HUDEP-2 (cell line): ENCODE results near the gene SLC6A18.

Experiments
- DNase-seq, 76 experiments: peaks; one replicate each; lab custom pipeline; 2025; ENCODE audit not compliant: unreplicated experiment in 76 of 76; lab: John Stamatoyannopoulos, UW

The SLC6A18 gene

DNA sequence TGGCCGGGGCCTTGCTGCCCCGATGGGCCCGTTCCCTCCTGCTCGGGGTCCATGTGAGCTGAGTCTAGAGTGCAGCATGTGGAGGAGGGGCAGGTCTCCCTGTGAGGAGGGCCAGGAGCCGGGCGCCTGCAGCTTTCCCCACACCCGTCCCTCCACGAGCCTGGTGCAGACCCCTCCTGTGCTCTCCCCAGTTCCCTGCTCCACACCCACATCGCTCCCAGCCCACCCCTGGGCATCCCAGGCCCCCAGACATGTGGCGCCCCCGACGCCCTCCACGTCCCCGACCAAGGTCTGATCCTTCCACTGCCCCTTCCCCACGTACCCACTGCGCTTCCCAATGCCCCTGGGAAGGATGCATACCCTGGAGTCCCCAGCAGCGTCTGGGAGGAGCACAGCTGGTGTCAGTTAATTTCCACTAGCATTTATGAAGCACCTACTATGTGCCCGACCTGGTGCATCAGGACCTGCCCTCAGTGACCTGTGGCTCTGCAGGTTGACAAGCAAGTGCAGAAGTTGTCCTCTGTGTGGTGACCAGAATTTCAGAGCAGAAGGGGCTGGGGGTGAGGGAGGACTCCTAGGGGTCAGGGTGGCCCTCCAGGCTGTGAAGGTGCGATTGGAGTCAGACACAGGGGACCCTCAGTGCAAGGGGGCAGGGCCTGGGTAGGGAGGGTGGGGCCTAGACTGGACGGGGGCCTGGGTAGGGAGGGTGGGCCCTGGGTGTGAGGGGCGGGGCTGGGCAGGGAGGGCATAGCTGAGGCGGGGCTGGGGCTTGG is 10.8 kb upstream of the SLC6A18 start:
- no peak for DNase-seq

DNA sequence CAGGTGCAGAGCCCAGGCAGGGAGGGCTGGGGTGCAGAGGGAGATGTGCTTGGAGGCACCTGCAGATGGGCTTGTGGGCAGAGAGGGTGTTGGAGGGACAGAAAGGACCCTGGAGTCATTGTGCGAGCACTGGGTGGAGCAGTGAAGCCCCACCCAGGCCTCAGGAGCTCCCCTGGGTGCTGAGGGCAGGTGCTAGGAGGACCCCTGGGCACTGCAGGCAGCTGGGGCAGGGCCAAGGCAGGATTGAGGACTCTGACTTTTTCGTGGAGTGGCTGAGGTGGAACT is 10.3 kb upstream of the SLC6A18 start:
- DNase-seq = no peak

DNA sequence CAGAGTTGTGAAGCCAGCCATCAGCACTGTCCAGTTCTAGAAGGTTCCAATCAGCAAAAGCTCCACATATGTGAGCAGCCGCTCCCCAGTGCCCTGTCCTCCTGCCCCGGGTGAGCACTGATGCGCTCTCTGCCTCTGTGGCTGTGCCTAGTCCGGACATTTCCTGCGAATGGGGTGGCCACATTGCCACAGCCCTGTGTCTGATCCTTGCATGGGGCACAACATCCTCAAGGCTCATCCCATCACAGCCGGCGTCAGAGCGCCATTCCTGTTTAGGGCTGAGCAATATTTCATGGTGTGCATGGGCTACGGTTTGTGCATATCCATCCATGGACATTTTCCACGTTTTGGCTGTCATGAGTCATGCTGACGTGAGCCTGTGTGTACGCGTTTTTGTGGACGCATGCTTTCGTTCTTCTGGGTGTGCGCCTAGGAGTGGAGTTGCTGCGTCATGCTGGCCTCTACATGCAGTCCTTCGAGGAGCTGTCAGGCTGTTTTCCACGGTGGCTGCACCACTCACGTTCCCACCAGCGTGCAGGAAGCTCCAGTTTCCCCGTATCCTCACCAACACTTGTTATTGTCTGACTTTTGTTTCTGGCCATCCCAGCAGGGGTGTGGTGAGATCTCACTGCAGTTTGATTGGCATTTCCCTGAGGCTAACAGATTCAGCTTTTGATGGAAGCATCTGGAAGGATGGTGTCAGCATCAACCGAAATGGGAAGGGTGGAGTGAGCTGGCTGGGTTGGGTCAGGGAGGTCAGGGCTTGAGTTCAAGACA is 9.7 kb upstream of the SLC6A18 start:
- no peak for DNase-seq

DNA sequence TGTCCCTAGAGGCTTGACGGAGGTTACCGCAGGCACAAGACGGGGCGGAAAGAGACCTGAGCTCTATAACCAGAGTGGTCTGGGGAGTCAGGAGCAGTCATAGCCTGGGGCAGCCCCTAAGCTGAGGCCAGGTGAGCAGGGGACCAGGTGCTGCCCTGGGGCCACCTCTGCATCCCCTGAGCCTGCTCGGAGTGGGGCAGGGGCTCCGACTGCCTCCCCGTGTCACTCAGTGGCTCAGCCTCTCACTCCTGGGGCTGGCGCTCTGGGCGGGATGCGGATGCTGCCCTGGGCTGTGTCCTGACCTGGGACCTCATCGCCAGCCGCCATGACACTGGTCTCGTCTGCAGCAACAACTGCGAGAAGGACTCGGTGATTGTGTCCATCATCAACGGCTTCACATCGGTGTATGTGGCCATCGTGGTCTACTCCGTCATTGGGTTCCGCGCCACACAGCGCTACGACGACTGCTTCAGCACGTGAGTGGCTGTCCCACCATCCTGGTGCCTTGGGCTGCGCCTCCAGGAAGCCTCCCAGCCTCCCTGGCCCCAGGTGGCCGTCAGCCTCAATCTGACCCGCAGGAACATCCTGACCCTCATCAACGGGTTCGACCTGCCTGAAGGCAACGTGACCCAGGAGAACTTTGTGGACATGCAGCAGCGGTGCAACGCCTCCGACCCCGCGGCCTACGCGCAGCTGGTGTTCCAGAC is 8.8 kb upstream of the SLC6A18 start:
- DNase-seq = no peak

DNA sequence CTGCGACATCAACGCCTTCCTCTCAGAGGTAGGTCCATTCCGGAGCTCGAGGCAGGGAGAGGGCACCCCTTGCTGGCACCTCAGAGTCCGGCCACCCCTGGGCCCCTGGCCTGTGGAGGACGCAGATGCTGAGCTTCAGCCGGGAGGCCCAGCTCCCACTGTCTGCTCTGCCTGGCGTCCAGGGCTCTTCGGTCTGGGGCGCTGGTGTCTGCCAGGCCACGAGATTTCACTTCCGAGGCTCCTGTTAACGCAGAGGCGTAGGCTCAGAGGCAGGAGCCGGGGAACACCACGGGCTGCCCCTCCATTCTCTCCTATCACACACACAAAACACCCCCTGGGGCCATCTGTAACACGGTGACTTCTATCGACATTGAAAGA is 8.3 kb upstream of the SLC6A18 start:
- no peak for DNase-seq

DNA sequence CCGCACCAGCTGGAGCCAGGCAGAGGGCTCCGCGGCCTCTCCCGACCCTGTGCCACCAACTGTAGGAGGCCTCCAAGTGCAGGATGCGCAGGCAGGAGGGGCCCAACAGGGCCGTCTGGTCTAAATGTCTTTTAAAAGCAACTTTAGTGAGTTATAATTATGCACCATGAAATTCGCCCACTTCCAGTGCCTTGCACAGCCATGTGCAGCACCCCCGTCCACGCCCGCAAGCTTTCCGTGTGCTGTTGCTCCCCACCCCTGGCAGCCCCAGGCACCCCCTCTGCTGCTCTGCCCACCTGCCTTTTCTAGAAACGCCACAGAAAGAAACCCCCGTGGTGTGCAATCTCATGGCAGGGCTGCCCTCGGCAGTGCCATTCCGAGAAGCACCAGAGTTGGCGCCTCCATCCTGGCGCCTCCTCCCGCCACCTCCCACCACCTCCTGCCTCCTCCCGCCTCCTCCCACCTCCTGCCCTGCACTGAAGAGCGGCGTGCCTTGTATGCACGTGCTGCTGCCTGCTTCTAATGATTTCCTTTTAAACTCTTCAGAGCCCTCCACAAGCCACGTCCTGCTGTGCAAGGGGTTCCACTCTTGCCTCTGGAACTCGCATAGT is 7.5 kb upstream of the SLC6A18 start:
- peak in 1 of 76 experiments; percentile 30 for DNase-seq

DNA sequence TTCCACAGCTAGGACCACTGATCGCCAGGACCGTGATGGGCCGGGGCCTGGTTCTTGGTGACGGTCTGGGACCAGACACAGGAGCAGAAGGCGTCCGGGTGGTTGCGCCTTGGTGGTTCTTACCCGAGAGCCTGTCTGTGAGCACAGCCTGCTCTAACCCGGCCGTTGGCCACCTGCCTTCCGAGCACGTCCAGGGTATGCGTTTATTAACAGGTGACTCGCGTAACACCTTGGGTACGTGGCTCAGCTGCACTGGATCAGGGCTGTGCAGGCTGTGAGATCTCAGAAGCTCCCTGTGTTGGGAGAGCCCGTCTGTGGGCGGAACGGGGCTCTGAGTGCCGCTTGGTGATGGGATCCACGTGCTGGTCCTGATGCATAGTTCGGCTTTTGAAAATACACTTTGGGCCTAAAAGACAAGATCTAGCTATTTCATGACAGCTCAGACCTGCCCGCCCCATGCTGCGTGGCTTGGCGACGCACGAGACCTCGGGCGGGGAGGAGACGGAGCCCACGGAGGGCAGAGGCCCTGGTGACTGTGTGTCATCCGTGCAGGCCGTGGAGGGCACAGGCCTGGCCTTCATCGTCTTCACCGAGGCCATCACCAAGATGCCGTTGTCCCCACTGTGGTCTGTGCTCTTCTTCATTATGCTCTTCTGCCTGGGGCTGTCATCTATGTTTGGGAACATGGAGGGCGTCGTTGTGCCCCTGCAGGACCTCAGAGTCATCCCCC is 6.7 kb upstream of the SLC6A18 start:
- no peak for DNase-seq

DNA sequence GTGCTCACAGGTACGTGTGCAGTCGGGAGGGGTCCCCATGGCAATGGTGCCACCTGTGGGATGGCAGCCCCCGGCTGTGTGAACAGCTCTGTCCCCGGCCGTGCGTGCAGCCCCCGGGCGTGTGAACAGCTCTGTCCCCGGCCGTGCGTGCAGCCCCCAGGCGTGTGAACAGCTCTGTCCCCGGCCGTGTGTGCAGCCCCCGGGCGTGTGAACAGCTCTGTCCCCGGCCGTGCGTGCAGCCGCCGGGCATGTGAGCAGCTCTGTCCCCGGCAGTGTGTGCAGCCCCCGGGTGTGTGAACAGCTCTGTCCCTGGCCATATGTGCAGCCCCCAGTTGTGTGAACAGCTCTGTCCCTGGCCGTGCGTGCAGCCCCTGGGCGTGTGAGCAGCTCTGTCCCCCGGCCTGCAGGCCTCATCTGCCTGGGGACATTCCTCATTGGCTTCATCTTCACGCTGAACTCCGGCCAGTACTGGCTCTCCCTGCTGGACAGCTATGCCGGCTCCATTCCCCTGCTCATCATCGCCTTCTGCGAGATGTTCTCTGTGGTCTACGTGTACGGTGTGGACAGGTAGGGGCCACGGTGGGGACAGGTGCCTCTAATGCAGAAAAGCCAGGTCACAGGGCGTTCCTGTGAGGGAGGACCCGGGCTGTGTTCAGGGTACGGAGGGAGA is 5.9 kb upstream of the SLC6A18 start:
- DNase-seq = no peak

DNA sequence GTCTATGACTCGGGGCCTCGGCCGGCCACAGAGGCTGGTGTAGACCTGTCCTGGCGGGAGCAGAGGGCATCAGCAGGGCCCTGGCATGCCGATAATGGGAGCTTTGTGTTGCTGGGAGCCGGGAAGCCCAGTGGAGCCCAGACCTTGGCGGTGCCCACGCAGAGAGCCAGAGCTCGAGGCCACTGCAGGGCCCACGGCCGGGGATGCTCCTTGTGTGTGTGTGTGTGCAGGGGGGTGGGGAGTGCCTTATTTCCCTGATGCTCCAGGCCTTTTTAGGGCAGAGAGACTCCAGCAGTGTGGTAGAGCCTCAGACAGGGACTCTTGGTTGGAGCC is 5.4 kb upstream of the SLC6A18 start:
- DNase-seq = no peak

DNA sequence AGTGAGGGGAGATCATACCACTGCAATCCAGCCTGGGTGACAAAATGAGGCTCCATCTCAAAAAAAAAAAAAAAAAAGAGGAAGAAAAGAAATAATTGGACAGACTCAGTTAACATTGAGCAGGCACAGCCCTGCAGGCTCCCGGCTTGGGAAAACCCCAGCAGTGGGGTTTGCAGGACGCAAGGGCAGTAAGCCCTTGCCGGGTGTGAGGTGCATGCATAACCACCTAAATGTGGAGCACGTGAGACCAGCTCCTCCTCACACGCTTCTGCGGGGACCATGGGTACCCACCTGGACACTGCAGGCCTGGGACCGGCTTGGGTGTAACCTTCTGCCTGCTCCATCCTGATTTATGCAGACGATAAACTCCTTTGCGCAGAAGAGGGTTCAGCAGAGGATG is 4.8 kb upstream of the SLC6A18 start:
- no peak for DNase-seq

DNA sequence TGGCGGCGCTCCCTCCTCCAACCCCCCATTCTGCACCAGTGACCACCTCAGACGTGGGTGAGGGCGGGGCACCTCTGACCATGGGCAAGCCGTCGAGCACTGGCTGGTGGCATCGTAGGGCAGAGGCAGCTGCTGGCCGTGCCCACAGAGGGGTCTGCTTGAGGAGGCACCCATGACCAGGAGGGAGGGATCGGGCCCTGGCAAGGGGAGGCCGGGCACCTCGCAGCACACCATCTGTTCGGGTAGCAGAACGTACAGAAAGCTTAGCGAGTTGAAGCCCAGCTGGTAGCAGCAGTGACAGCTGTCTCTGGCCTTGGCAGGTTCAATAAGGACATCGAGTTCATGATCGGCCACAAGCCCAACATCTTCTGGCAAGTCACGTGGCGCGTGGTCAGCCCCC is 4.3 kb upstream of the SLC6A18 start:
- DNase-seq = no peak

DNA sequence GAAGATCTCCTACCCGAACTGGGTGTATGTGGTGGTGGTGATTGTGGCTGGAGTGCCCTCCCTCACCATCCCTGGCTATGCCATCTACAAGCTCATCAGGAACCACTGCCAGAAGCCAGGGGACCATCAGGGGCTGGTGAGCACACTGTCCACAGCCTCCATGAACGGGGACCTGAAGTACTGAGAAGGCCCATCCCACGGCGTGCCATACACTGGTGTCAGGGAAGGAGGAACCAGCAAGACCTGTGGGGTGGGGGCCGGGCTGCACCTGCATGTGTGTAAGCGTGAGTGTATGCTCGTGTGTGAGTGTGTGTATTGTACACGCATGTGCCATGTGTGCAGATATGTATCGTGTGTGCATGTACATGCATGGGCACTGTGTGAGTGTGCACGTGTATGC is 3.5 kb upstream of the SLC6A18 start:
- no peak for DNase-seq

DNA sequence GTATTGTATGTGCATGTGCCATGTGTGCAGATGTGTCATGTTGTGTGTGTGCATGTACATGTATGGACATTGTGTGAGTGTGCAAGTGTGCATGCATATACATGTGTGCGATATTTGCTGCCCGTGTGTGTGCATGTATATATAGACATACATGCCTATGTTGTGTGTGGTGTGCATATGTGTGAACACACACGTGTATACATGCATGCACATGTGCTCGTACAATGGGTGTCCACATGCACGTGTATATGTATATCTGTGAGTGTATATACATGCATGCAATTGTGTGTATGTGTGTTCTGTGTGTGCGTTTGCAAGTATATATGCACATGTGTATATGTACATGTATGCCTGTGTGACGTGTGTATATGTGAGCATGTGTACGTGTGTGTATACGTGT is 3.0 kb upstream of the SLC6A18 start:
- DNase-seq = no peak

DNA sequence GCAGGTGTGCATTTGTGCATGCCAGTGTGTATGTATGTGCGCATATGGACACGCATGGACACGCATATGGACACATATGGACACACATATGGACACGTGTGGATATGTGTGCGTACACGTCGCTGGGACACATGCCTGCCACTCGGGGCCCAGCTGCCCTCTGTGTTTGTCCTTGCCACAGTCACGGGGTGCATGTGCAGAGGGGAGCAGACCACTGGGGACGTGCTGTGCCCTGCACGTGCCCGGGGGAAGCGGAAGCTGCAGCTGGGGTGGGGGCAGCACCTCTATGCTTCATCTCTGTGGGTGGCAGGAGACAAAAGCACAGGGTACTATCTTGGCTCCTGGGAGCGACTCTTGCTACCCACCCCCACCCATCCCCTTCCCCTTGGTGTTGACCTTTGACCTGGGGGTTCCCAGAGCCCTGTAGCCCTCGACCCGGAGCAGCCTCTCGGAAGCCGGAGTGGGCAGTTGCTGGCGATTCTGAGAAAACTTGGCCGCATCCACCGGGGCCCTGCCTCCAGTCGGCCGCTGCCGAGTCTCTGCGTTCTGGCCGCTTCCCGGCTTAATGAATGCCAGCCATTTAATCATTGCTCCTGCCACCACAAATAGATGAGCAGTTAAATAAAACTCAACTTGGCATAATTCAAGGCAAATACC is 2.4 kb upstream of the SLC6A18 start:
- DNase-seq = no peak

DNA sequence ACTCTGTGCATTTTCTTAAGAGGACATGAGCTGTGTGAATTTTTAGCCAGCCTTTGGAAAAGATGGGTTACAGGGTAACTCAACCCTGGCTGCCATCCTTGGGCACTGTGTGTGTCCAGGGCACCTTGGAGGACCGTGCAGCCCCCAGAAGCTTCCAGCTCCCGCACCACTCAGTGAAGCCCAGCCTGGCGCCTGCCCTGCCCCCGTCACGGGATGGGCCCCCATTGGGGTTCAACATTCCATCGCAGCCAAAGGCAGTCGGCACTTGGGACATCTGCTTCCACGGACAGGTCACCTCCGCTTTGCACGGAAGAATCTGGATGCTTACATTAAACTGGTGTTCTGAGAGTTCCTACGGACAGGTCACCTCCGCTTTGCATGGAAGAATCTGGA is 1.9 kb upstream of the SLC6A18 start:
- DNase-seq = no peak

DNA sequence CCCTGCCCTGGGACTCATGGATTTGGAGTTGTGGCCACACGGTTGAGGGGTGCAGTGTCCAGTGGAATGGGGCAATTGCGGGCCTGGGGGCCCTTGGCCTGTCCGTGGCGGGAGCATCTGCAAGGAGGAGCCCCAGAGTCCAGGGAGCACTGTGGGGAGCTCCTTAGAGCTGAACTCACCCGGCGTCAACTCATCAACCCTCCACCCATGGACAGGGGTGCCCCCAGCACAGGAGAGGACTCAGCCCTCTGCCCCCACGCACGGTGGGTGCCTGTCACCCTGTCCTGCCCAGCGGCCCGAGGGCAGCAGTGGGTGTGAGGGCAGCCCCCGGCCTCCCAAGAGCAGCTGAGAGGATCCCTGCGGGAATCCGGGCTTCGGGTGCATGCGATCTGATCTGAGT is 550 bp upstream of the SLC6A18 start:
- DNase-seq = no peak

DNA sequence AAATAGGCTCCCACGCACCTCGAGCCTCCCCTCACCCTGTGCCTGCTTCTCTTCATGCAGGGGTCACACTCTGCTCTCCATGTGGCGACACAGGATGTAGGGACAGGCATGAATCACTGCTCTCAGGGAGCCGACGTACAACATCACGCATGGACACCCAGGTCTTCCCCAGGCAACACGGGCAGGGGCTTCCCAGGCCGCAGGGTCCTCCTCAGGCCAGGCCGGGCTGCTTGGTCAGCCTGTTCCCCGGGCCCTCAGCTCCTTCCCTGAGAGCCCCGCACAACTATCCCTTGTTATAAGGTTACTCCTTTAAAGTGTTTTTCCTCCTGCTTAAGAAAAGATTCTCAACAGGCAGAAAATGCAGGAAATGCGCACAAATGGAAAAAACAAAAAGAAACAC is 1.1 kb downstream of the SLC6A18 start:
- DNase-seq = no peak

DNA sequence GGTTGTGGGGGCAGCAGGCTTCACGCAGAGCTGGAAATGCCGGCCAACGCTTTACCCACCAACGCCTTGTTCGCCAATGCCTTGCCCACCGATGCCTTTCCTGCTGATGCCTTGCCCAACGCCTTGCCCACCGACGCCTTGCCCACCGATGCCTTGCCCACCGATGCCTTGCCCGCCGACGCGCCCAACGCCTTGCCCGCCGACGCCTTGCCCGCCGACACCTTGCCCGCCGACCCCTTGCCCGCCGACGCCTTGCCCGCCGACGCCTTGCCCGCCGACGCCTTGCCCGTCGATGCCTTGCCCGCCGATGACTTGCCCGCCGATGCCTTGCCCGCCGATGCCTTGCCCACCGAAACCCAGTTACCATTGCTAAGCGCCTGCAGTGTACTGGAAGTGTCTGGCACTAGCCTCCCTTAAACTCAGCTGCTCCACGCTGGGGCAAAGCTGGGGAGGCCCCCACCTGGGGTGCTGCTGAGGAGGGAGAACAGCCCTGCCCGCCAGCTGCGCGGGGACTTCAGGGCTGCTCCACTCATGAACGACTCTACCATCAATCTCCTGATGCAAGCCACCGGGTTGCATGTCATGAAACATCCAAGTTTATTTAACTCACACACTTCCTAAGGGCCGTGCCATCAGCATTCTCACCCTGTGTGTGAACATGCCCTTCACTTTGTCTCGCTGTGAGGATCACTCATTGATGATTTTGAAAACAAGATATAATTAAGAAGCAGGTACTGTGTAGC is 1.8 kb downstream of the SLC6A18 start:
- DNase-seq = no peak

DNA sequence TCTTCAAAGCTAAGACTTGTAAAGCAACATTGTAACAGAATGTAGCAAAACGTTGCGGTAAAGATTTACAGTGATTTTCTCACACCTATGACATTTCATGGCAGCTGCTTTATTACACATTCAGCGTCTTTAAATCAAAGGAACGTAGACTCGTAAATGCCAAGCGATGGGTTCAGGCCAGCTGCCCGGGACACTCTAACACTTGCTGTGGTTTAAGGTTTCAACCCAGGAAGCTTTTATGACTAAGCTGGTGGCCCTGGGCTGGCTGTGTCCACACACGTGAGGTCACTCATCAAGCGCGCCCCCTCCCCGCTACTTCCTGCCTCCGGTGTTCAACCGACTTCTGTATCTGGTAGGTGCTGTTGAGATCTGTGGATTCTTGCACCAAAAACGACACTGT is 2.5 kb downstream of the SLC6A18 start:
- DNase-seq = no peak
